ENCODE data around the gene PLCL2.

PLCL2 gene

GRCh38 chr3:16868513-16868912, 16.2 kb upstream of the PLCL2 start:
- DNase-seq, result no peak

DNA sequence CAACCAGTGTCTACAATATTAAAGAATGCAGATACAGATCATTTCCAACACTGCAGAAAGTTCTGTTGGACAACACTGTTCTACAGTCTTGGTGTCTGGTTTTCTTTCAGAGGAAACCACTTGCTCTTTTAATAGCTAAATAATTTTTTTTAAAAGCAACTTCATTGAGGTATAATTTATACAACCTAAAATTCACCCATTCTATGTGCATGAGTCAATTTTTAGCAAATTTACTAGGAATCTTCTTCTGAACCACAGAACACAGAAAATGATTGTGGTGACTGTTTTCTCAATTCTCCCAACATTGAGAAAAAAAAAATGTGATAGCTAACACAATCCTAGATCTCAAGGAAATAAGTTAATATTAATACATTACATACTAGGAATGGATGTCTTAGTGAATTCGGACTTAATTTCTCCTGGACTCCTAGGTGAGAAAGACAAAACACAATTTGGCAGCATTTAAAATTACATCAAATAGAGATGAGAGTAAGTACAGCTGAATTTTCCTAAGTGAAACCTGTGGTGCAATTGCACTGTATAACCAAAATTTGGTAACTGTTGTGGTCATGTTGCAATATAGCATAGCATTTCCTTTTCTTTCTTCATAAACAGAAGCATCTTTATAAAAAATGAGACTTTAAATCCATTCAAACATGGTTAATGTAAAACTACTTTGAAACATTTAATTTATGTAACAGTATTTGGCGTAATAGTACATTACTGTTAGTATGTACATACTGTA, 15.3 kb upstream of the PLCL2 start:
- DNase-seq, result no peak

GRCh38 chr3:16871915-16872842, 12.6 kb upstream of the PLCL2 start:
- DNase-seq, result no peak

GRCh38 chr3:16873872-16874271, 10.9 kb upstream of the PLCL2 start:
- no peak for DNase-seq

- DNase-seq, result no peak
Measured at GRCh38 chr3:16875876-16876550, 8.7 kb upstream of the PLCL2 start.

DNA sequence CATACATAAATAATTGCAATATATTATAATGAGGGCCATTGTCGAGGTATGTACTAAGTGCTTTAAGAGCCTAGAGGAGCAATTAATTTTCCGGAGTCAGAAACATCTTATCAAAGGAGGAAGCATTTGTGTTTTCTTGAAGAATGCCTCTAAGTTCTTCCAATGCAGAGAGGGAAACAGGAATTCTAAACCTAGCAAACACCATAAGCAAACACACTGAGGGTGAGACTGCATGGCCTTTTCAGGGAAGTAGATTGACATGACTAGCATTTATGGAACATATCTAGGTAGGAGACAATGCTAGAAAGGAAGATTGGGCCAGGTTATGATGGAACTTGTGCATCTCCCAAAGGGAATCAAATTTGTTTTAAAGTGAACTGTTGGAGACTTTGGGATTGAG, 7.2 kb upstream of the PLCL2 start:
- no peak for DNase-seq

- DNase-seq, result no peak
Measured at GRCh38 chr3:16877911-16878310, 6.8 kb upstream of the PLCL2 start.

- peak; percentile 27 for DNase-seq
Measured at GRCh38 chr3:16881896-16882630, 2.7 kb upstream of the PLCL2 start.

DNA sequence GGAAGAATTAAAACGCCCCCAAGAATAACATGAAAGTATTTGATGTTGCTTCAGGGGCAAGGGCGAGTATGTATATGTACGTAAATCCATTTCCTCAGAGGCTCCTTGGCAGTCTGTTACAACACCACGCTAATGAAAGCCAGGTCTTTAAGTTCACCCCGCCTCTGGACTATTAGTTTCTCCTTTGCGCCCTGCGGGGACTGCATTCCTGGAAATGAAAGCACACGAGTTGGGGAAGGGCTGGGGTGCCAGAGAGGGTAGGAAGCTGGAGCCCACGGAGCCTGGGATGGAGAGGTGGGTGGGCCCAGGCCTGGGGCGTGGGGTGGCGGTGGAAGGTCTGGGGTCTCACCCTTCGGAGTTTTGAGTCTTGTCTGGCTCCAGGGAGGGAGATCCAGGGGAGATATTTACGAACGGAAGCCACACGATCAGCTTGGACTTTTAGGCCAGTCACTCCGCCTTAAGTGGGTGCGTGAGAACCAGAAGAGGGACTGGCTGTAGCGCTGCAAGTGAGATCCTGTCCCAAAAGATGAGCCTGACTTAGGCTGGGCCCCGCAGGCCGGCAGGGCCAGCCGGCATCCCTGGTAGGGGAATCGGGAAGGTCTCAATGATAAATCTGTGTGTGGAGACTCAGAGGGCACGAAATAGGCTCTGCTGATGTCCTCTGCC, 1.6 kb upstream of the PLCL2 start:
- no peak for DNase-seq

GRCh38 chr3:16883723-16884083, 1.1 kb upstream of the PLCL2 start:
- no peak for DNase-seq

DNA sequence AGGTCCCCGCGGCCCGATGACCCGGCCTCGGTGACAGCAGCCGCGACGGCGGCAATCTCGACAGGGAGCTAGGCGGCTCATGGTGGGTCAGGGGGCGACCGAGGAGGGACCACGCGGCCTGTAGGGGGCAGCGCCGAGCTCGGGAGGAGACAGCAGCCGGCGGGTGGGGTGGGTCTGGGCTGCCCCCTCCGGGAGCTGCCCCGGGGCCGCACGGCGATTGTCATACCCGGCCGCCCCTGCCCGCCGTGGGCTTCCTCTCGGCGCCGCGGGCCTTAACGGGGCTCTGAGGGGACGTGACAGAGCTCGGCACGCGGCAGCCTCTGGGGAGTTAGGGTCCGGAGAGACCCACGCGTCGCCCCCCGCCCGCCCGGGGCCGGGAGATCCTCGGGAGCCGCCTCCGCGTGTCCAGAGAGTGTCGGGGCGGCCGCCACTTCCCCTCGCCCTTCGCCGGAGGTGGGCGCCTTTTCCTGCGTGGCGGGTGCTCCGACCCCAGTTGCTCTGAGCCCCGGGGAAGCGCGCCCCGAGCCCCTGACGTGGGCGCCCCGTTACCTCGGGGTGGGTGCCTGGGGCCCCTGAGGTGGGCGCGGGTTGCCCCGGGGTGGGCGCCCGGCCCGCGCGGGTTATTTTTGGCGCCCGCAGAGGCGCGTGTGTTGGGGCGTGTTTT, 539 bp upstream of the PLCL2 start:
- DNase-seq, result no peak

GRCh38 chr3:16885593-16886302, 993 bp downstream of the PLCL2 start:
- DNase-seq, result peak; percentile 74

GRCh38 chr3:16886303-16886683, 1.5 kb downstream of the PLCL2 start:
- DNase-seq, result peak; percentile 49

DNA sequence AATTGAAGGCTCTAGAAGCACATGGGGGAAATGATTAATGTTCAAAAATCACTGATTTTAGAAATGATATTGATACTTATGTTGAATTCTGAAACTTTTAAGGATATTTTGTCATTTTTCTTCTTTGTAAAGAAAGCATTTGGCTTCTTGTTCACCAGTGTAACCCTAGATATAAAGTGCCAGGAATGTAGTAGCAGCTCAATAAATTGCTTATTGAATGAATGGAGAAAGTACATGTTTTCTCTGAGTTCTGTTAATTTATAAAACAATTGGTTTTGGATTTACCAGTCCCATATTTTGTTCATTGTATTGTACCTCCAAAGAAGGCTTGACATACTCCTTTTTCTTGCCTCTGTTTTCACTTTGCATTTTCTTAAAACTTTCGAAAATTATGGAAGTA, 2.4 kb downstream of the PLCL2 start:
- no peak for DNase-seq

- peak; percentile 39 for DNase-seq
Measured at GRCh38 chr3:16888356-16888755, 3.6 kb downstream of the PLCL2 start.

DNA sequence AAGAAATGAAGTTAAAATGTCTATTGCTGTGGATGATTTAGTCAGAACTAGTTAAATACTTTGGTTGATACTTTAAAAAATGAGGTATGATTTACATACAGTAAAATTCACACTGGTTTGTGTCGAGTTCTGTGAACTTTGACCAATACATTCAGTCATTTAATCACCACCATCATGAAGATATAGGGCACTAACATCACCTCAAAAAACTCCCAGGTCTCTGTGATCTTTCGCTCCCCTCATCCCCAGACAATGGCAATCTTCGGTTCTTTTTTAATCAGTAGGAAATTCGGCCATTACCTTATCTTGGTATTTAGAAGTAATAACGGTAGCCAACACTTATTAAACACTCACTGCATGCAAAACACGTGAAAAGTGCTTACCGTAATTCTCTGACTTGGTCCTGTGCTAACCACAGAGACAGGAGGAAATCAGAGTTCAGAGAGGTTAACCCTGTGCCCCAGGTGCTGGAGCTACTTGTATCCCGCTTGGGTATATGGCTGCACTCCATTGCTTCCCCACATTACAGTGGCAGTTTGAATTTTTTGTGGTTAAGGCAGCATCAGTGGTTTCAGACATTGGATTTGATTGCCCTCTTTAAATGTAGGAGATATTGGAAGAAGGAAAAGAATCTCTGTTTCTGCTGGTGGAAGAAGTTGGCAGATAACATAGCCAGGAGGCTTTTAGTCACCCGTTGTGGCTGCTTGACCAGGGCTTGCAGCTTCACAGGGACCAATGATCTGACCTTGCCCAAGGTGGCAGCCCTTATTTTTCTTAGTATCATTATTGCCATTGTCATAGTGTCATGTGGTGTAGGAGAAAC, 4.2 kb downstream of the PLCL2 start:
- DNase-seq, result peak; percentile 41

DNA sequence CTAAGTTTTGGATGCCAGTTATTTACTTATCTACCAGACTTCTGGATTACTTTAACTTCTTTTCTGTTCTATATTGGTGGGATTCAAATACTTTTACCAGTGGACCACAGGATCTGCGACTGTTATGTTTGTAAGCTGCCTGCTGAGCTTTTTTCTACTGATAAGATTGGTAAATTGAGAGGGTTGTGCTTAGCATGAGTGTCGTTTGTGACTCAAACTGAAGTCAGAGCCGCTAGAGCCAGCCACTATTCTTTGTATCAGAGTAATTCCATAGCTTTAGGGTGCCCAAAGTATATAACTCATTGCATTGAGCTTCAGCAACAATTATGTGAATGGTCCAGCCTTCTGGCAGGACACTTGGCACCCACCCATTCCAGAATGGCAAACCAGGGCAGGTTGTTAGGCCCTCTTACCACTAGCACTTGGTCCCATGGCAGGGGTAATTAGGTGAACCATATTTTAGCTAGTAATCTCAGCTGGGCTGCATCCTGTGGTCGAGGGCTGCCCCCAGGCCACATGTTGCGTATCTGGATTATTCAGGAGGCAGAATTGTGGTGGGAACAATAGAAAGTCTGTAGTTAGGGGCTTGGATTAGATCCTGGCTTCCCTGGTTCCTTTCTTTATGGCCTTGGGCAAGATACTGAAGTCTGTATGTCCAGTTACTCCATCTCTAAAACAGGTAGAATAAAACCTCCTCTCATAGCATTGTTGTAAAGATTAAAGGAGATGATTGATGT, 6.0 kb downstream of the PLCL2 start:
- no peak for DNase-seq

GRCh38 chr3:16893618-16894200, 9.0 kb downstream of the PLCL2 start:
- DNase-seq, result no peak

DNA sequence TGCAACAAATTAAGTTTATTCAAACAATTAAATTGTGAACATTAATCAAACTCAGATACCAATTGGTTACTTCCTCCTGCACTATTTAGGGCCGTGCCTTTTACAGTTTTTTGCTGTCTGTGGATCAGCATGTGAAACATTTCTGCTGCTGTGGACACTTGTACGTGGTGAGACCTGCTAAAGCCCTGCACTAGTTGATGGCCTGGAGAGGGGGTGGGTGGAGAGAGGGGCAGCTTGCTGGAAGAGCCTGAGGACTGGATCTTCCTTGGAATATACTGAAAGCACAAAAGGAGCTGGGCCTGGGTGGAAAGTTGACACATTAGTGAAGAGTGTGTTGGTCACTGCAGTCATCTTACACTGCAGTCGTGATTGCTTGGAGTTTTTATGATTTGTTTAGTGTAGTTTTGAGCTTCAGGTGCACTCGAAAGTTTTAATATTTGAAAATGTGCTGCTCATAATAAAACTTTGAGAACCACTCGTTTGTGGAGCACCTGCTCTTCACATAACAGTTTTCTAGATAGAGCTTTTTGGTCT, 11.4 kb downstream of the PLCL2 start:
- no peak for DNase-seq

All from NCI-H2029 treated with DMSO at 0.1 percent for 48 hours (cell line).